Measurements from ENCODE around the gene CEP128. TPM values are rescaled to one million over a fixed set of nuclear protein-coding genes. Genes with fewer than 3 reads are reported as not detected.

Gene CEP128
- total RNA-seq, 1 experiment from 2014 or later, result 29.3 TPM

DNA sequence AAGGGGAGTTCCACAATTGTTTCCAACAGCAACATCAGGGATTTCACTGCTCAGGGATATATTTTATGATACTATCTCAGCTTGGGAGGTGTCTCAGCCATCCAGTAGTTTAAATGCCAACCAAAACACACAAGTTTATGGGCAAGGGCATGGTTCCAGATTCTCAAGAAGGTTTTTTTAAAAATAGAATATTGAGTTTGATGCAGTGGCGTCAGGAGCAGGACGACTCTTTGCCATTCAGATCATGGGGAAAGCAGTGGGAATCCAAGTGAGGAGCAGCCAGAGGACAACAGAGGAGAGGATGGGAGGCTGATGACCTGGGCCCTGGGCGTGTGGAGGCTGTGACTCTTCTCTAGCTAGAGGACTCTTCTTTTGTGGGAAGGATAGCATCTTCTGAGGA lies 39.6 kb upstream of the CEP128 start:
- H2AFZ ChIP-seq, result no peak overlapping the region
- no peaks in the 10 kb centered on the region for H3K9me3 ChIP-seq (ENCODE audit: insufficient read depth, low read depth)
- ChIA-PET CTCF (no interaction called here), POLR2A (ENCODE audit: unreplicated experiment) (no interaction called here)
- no peak for TF ChIP-seq EZH2 (IDR thresholded peaks at IDR 0.05; ENCODE audit: low read depth)
- TF ChIP-seq, protein P1, sequence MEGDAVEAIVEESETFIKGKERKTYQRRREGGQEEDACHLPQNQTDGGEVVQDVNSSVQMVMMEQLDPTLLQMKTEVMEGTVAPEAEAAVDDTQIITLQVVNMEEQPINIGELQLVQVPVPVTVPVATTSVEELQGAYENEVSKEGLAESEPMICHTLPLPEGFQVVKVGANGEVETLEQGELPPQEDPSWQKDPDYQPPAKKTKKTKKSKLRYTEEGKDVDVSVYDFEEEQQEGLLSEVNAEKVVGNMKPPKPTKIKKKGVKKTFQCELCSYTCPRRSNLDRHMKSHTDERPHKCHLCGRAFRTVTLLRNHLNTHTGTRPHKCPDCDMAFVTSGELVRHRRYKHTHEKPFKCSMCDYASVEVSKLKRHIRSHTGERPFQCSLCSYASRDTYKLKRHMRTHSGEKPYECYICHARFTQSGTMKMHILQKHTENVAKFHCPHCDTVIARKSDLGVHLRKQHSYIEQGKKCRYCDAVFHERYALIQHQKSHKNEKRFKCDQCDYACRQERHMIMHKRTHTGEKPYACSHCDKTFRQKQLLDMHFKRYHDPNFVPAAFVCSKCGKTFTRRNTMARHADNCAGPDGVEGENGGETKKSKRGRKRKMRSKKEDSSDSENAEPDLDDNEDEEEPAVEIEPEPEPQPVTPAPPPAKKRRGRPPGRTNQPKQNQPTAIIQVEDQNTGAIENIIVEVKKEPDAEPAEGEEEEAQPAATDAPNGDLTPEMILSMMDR (conservative IDR thresholded peaks at IDR 0.05), result no peak
- H3K4me1 ChIP-seq (replicated peaks; ENCODE audit: insufficient read depth), result no peaks in the 10 kb centered on the region
- H3K4me3 ChIP-seq, result no peak overlapping the region
- no peak overlapping the region for H3K4me2 ChIP-seq
- H3K79me2 ChIP-seq (ENCODE audit: low read depth), result no peaks in the 10 kb centered on the region
- intact Hi-C loops (cut with micrococcal nuclease; ENCODE audit: unreplicated experiment), result loop anchor here (10.0 kb wide), 1 partner anchor 1166 kb away; no protein-coding TSS in a partner anchor
- H3K27me3 ChIP-seq (ENCODE audit: insufficient read depth, low read depth), result no peaks in the 10 kb centered on the region
- no TSS peak for BruUV-seq (replicated peaks)
- DNase-seq, result no peak
- H3K27ac ChIP-seq, result no peak overlapping the region
- H3F3A ChIP-seq (ENCODE audit: insufficient read depth, low read depth), result no peaks in the 10 kb centered on the region
- no peaks in the 10 kb centered on the region for H3K9me2 ChIP-seq (ENCODE audit: insufficient read depth)
- no peaks in the 10 kb centered on the region for H4K20me1 ChIP-seq (ENCODE audit: insufficient read depth)
- H3K36me3 ChIP-seq (ENCODE audit: low read depth), result no peaks in the 10 kb centered on the region

- no peak for DNase-seq
- no peak overlapping the region for H3K4me3 ChIP-seq
- BruUV-seq (replicated peaks), result no TSS peak
- no peaks in the 10 kb centered on the region for H3K27me3 ChIP-seq (ENCODE audit: insufficient read depth, low read depth)
- no peaks in the 10 kb centered on the region for H3K79me2 ChIP-seq (ENCODE audit: low read depth)
- no peak overlapping the region for H3K27ac ChIP-seq
- no peaks in the 10 kb centered on the region for H3F3A ChIP-seq (ENCODE audit: insufficient read depth, low read depth)
- no peak overlapping the region for H2AFZ ChIP-seq
- no peaks in the 10 kb centered on the region for H3K4me1 ChIP-seq (replicated peaks; ENCODE audit: insufficient read depth)
- H3K36me3 ChIP-seq (ENCODE audit: low read depth), result no peaks in the 10 kb centered on the region
- TF ChIP-seq, protein P1 (conservative IDR thresholded peaks at IDR 0.05), result no peak
- TF ChIP-seq EZH2 (IDR thresholded peaks at IDR 0.05; ENCODE audit: low read depth), result no peak
- H3K9me2 ChIP-seq (ENCODE audit: insufficient read depth), result no peaks in the 10 kb centered on the region
- POLR2A ChIA-PET (ENCODE audit: unreplicated experiment), result no interaction called here
- intact Hi-C loops (cut with micrococcal nuclease; ENCODE audit: unreplicated experiment), result loop anchor here (10.0 kb wide), 1 partner anchor 1165 kb away; no protein-coding TSS in a partner anchor
- no peaks in the 10 kb centered on the region for H3K9me3 ChIP-seq (ENCODE audit: insufficient read depth, low read depth)
- no peak overlapping the region for H3K4me2 ChIP-seq
- H4K20me1 ChIP-seq (ENCODE audit: insufficient read depth), result no peaks in the 10 kb centered on the region
- CTCF ChIA-PET, result no interaction called here
Observed at GRCh38 chr14:80979951-80980350, 38.4 kb upstream of the CEP128 start.

DNA sequence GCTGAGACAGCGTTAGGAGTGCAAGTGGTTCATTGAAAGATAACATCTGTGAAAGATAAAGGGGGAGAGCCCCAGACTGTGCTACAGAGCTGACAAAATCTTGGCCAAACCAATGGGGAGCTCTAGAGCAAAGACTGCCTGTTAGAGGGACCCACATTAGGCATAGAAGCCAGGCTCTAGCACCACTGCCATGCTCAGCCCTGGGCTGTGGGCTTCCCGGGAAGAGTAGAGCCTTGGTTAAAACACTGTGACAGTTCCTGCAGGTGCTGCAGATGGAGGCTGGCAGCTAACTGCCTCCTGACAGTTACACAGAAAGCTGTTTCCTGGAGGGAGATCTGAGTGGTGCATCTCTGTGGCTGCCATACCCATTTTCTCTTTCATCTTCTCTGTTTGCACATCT lies 36.9 kb upstream of the CEP128 start:
- no peak overlapping the region for H3K4me3 ChIP-seq
- DNase-seq, result no peak
- H3K4me2 ChIP-seq, result no peak overlapping the region
- H3K9me2 ChIP-seq (ENCODE audit: insufficient read depth), result no peaks in the 10 kb centered on the region
- H3K4me1 ChIP-seq (replicated peaks; ENCODE audit: insufficient read depth), result no peaks in the 10 kb centered on the region
- H3K79me2 ChIP-seq (ENCODE audit: low read depth), result no peaks in the 10 kb centered on the region
- no peaks in the 10 kb centered on the region for H3F3A ChIP-seq (ENCODE audit: insufficient read depth, low read depth)
- no peak overlapping the region for H3K27ac ChIP-seq
- BruUV-seq (replicated peaks), result no TSS peak
- H2AFZ ChIP-seq, result no peak overlapping the region
- ChIA-PET POLR2A (ENCODE audit: unreplicated experiment) (no interaction called here), CTCF (no interaction called here)
- H4K20me1 ChIP-seq (ENCODE audit: insufficient read depth), result no peaks in the 10 kb centered on the region
- no peaks in the 10 kb centered on the region for H3K27me3 ChIP-seq (ENCODE audit: insufficient read depth, low read depth)
- no peaks in the 10 kb centered on the region for H3K36me3 ChIP-seq (ENCODE audit: low read depth)
- H3K9me3 ChIP-seq (ENCODE audit: insufficient read depth, low read depth), result no peaks in the 10 kb centered on the region
- intact Hi-C loops (cut with micrococcal nuclease; ENCODE audit: unreplicated experiment), result no loop called here
- TF ChIP-seq, protein P1 (conservative IDR thresholded peaks at IDR 0.05), result no peak
- TF ChIP-seq EZH2 (IDR thresholded peaks at IDR 0.05; ENCODE audit: low read depth), result no peak

Data from PC-9 (cell line).